Measurements from ENCODE around the gene SLC7A6.

SLC7A6 gene

DNA sequence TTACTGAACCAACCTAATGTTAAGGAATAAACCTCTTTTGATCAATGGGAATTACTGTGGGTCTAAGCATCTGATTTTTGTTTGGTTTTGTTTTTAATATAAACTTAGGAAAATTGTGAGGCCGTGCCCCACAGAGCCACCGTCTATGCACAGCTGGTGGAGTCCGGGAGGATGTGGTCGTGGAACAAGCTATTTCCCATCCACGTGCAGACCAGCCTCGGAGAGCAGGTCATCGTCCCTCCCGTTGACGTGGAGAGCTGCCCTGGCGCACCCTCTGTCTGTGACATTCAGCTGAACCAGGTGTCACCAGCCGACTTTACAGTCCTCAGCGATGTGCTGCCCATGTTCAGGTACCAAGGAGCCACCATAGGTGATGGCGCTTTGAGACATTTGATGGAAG is 74.9 kb downstream of the SLC7A6 start:
- TF ChIP-seq GATA1 (IDR thresholded peaks at IDR 0.05; ENCODE audit: low read depth, low read length) (no peak), POLR2A (IDR thresholded peaks at IDR 0.05; ENCODE audit: low read length) (no peak)
- no peak for DNase-seq

DNA sequence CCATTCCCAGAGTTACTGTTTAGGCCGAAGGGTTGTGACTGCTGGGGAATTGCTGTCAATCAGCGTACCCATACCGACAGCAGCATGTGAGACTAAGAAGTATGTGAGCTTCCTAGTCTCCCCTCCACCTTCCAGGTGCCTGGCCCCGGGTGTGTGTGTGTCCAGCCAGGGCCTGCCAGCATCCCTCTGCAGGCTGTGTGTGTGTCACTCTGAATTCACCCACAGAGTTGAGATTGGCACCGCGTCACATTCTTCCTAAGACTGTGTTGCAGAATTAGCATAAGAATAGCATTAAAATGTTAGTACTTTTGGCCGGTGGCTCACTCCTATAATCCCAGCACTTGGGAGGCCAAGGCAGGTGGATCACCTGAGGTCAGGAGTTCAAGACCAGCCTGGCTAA is 78.3 kb downstream of the SLC7A6 start:
- no peak for TF ChIP-seq GATA1 (IDR thresholded peaks at IDR 0.05; ENCODE audit: low read depth, low read length)
- no peak for TF ChIP-seq POLR2A (IDR thresholded peaks at IDR 0.05; ENCODE audit: low read length)

DNA sequence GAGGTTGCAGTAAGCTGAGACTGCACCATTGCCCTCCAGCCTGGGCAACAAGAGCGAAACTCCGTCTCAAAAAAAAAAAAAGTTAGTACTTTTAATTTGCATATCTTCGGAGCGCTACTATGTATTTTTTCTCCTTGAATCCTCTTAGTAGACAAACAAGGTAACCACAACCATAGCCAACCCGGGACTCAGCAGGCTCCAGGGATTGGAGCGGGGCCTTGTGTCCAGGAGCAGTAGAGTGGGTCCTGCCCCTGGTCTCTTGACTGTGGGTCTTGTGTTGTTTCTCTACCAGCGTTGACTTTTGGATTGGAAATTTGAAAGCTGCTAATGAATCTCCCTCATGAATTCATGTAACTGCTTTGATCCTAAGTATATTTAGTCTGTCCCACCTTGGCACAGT is 78.8 kb downstream of the SLC7A6 start:
- TF ChIP-seq GATA1 (IDR thresholded peaks at IDR 0.05; ENCODE audit: low read depth, low read length), result no peak
- TF ChIP-seq POLR2A (IDR thresholded peaks at IDR 0.05; ENCODE audit: low read length), result no peak
- no peak for DNase-seq

More for the DNA sequence above, 78.3 kb downstream of the SLC7A6 start:
- no peak for DNase-seq

DNA sequence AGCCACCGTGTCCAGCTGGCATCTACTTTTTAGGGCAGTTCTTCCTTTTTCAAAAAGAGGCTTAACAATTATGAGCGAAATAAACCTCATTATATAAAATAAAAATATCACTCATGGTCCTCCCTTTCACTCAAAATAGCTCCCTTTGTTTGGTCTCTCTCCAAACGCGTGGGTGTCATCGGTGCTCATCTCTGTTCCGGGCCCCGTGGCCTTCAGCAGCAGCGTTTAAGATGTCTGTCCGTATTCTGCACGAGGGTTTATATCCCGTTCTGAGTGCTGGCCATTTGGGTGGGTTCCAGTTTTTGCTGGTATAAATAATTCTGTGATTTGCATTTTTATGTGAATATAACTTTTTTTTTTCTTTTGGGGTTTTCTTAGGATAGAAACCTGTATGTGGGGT is 79.9 kb downstream of the SLC7A6 start:
- no peak for DNase-seq
- TF ChIP-seq GATA1 (IDR thresholded peaks at IDR 0.05; ENCODE audit: low read depth, low read length) (no peak), POLR2A (IDR thresholded peaks at IDR 0.05; ENCODE audit: low read length) (no peak)

DNA sequence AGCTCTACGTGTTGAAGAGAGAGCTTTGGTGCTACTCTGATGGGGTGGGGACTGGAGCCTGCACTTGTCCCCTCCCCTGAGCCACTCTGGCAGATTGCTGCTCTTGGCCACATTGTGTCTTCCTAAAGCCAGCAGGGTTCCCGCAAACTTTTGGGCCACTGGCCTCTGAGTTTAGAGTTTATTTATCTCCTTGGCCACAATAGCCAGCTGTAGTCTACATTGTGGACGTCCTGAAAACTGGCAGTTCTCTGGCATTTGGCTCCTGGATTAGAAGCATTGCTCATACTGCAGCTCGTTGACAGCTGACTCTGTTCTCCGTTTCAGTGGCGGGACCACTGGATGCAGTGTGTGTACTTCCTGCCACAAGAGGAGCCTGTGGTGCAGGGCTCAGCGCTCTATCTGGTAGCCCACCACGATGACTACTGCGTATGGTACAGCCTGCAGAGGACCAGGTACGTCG is 81.1 kb downstream of the SLC7A6 start:
- no peak for DNase-seq
- no peak for TF ChIP-seq POLR2A (IDR thresholded peaks at IDR 0.05; ENCODE audit: low read length)
- no peak for TF ChIP-seq GATA1 (IDR thresholded peaks at IDR 0.05; ENCODE audit: low read depth, low read length)

DNA sequence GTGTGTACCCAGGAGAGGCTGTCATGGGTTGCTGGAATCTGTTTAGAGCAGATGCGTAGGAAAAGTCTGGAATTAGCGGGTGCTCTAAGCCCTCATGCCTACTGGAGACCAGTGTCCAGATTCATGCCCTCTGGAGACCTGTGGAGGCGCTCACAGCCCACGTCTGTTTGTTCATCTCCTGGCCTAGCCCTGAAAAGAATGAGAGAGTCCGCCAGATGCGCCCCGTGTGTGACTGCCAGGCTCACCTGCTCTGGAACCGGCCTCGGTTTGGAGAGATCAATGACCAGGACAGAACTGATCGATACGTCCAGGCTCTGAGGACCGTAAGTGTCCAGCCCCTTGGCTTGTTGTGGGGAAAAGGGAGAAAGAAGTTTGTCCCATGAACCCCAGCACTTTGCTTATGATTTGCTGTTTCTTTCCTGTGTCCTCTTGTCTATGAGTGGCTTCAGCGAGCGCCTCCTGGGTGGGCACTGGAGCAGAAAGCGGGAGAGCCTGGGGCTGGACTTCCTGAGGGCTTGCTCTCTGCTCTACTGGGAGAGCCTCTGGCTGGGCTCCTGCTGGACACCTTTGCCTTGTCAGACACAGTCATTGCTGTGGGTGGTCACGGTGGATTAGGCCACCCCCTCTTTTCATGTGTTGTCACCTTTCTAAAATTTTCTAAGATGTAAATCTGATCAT is 81.8 kb downstream of the SLC7A6 start:
- DNase-seq, result no peak
- TF ChIP-seq POLR2A (IDR thresholded peaks at IDR 0.05; ENCODE audit: low read length), result no peak
- no peak for TF ChIP-seq GATA1 (IDR thresholded peaks at IDR 0.05; ENCODE audit: low read depth, low read length)

DNA sequence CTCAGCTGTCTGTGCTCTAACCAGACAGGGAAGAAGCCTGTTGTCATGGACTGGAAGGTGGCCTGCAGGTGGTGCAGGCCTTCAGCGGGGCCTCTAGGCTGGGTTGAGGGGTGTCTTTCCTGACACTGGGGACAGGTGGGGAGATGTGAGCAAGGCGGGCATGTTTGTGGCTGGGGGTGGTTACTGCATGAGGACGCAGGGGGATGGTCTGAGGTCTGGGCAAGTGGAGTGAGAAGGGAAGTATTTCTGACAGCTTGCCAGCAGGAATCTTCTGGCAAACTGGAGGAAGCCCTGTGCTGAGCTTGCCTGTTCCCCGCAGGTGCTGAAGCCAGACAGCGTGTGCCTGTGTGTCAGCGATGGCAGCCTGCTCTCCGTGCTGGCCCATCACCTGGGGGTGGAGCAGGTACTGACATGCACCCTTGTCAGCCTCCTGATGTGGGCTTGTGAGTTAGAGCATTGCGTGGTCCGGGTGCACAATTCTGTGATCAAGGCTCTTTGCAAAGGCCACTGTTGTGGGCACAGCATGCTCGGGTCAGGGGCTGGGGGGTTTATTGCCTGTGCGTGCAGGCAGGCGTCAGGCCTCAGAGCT is 82.7 kb downstream of the SLC7A6 start:
- TF ChIP-seq GATA1 (IDR thresholded peaks at IDR 0.05; ENCODE audit: low read depth, low read length), result no peak
- TF ChIP-seq POLR2A (IDR thresholded peaks at IDR 0.05; ENCODE audit: low read length), result no peak
- no peak for DNase-seq

DNA sequence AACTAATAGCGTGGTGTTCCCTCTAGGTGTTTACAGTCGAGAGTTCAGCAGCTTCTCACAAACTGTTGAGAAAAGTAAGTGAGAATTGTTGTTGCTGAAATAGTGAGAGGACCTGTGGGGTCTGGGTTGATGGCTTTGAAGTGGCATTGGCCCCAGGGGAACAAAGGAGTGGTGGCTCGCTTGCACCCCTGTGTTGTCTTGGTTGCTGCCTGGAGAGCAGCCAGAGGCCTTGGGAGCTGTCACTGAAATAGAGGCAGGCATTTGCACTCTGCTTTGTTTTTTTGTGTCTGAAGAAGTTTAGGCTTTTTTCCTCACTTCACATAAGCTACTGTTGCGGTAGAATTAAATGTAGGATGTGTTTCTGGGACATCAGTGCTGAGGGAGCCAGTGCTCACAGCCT is 83.3 kb downstream of the SLC7A6 start:
- TF ChIP-seq POLR2A (IDR thresholded peaks at IDR 0.05; ENCODE audit: low read length), result no peak
- no peak for TF ChIP-seq GATA1 (IDR thresholded peaks at IDR 0.05; ENCODE audit: low read depth, low read length)
- no peak for DNase-seq

DNA sequence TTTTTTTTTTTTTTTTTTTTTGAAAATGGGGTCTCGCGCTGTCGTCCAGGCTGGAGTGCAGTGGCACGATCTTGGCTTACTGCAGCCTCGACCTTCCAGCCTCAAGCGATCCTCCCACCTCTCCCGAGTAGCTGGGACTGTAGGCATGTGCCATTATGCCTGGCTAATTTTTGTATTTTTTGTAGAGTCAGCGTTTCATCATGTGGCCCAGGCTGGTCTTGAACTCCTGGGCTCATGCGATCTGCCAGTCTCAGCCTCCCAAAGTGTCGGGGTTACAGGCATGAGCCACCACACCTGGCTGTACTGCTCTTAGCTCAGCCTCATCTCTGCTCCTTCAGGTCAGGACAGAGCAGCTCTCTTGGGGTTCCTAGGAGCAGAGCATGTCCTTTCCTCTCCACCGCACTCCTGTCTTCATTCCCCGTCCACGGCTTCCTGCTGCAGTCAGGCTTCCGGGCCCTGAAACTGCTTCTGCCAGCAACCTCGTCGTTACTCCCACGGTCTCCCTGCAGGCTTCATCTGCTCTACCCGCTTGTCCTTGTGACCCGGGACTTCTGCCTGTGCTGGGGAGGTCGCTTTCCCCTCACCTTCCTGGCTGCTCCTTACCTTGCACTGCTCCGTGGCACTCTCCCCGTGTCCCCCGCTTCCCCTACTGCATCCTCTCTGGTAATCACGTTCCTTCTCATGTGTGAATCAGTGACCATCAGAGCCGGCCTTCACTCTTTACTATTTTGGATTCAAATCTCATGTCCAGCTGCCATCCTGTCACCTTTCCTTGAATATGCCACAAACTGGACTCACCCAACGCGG is 84.5 kb downstream of the SLC7A6 start:
- no peak for DNase-seq
- no peak for TF ChIP-seq POLR2A (IDR thresholded peaks at IDR 0.05; ENCODE audit: low read length)
- no peak for TF ChIP-seq GATA1 (IDR thresholded peaks at IDR 0.05; ENCODE audit: low read depth, low read length)

DNA sequence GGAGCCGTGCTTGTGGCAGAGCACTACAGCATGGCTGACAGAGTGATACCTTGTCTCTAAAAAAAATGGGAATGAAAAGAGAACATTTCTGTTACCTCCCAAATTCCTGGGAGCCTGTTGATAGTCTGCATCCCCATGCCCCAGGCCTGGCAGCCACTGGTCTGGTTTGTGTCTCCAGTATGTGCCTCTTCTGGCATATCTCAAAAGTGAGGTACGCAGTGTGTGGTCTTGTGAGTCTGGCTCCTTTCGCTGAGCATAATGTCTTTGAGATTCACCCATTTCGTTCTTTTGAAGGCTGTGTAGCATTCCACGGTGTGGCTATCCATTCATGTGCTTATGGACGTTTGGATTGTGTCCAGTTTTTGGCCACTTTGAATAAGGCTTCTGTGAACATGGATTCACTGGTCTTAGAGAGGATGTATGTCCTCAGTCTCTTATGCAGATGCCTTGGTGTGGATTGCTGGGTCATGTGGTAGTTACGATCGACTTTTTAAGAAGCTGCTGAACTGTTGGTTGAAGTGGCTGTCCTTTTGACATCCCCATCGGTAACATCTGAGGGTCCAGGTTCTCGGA is 85.6 kb downstream of the SLC7A6 start:
- TF ChIP-seq POLR2A (IDR thresholded peaks at IDR 0.05; ENCODE audit: low read length), result no peak
- no peak for TF ChIP-seq GATA1 (IDR thresholded peaks at IDR 0.05; ENCODE audit: low read depth, low read length)

DNA sequence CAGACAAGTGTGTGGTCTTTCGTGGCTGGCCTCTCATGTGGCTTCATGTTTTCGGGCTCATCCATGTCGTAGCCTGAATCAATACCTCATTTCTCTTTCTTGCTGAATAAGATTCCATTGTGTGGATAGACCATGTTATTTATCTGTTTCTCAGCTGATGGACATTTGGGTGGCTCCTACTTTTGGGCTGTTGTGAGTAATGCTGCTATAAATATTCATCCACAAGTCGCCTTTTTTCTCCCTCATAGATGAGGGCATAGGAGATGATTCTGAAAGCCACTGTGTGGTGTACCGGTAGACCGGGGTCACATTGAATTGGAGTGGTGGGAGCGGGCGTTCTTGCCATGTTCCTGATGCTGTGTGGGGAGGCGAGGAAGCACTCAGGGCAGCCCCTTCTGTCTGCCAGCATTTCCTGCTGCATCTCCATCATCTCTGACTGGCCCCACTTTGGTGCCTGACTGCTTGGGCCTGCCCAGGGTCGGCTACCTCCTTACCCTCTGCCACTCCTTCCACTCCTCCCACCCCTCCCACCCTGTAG is 86.6 kb downstream of the SLC7A6 start:
- no peak for DNase-seq
- TF ChIP-seq GATA1 (IDR thresholded peaks at IDR 0.05; ENCODE audit: low read depth, low read length) (no peak), POLR2A (IDR thresholded peaks at IDR 0.05; ENCODE audit: low read length) (no peak)

More for the DNA sequence above, 85.6 kb downstream of the SLC7A6 start:
- DNase-seq, result no peak

Measured in erythroblast (primary cell).